Measurements from ENCODE around the gene IGFBPL1. TPM values are rescaled to one million over a fixed set of nuclear protein-coding genes. Genes with fewer than 3 reads are reported as not detected.

The IGFBPL1 gene
- total and polyA plus RNA-seq, 10 of the 15 experiments (the other 5 are each of a cell fraction or from before 2014, with no cell fraction given), result 0.25 TPM; not detected in 9

- H3K9ac ChIP-seq (ENCODE audit: control insufficient read depth, insufficient read depth, low read length), result no peak overlapping the region
- no peaks in the 10 kb centered on the region for H3K79me2 ChIP-seq (ENCODE audit: control insufficient read depth, insufficient read depth, low read length)
- intact Hi-C loops (cut with micrococcal nuclease; ENCODE audit: unreplicated experiment) (no loop called here), in situ Hi-C loops (cut with MboI) (no loop called here)
- ATAC-seq (no peak), FAIRE-seq (no peak), DNase-seq (ENCODE audit: low read depth, low spot score) (no peak)
- H4K20me1 ChIP-seq (ENCODE audit: control insufficient read depth, insufficient read depth), result no peaks in the 10 kb centered on the region
- 27% methylated on average over 4 of the region's 4 CpGs for WGBS (ENCODE audit: insufficient coverage, insufficient replicate concordance, low lambda C conversion rate, missing lambda C conversion rate)
- no peak overlapping the region for H3K27ac ChIP-seq (ENCODE audit: control insufficient read depth, insufficient read depth)
- ChIA-PET CTCF (no interaction called here), SMC1A (ENCODE audit: uncharacterized antibody, unreplicated experiment) (no interaction called here), RAD21 (ENCODE audit: unreplicated experiment) (no interaction called here), POLR2A (no interaction called here)
- no peaks in the 10 kb centered on the region for H3K4me1 ChIP-seq (ENCODE audit: control insufficient read depth, insufficient read depth, low read length)
- peaks cover 3 to 6% of the 10 kb centered on the region in 2 experiments for H3K27me3 ChIP-seq (replicated peaks in 1 of 2; ENCODE audit: control insufficient read depth in 2 of 2, insufficient read depth in 2 of 2, low read length in 1 of 2)
- no peaks in the 10 kb centered on the region for H3K9me3 ChIP-seq (replicated peaks; ENCODE audit: control insufficient read depth, insufficient read depth, low read length)
- no peaks in the 10 kb centered on the region for H3K36me3 ChIP-seq (ENCODE audit: control insufficient read depth in 2 of 2, insufficient read depth in 2 of 2, low read length in 1 of 2)
- TF ChIP-seq BACH1 (IDR thresholded peaks at IDR 0.05; ENCODE audit: borderline replicate concordance), result no peak
- no peak for TF ChIP-seq NFYB (IDR thresholded peaks at IDR 0.05; ENCODE audit: insufficient read depth, low read depth, low read length)
- no peak for TF ChIP-seq BCLAF1 (IDR thresholded peaks at IDR 0.05)
- TF ChIP-seq SRF (IDR thresholded peaks at IDR 0.05; ENCODE audit: low read depth in 2 of 2, low read length in 2 of 2), result no peak
- no peak for TF ChIP-seq CBX3 (IDR thresholded peaks at IDR 0.05; ENCODE audit: borderline replicate concordance, low read depth)
- TF ChIP-seq CBFB (IDR thresholded peaks at IDR 0.05; ENCODE audit: low read depth), result no peak
- TF ChIP-seq RCOR1 (conservative IDR thresholded peaks at IDR 0.05; ENCODE audit: low read depth, low read length), result no peak
- BruUV-seq (replicated peaks), result no TSS peak
- no peak overlapping the region for H3K4me3 ChIP-seq
- H2AFZ ChIP-seq (ENCODE audit: control insufficient read depth, low read depth, low read length), result no peak overlapping the region
- H3K4me2 ChIP-seq (ENCODE audit: control insufficient read depth, insufficient read depth), result no peak overlapping the region
Measured at GRCh38 chr9:38424918-38425317, 664 bp upstream of the IGFBPL1 start.
